Stimulated activated CD8-positive, alpha-beta memory T cell treated with anti-CD3 and anti-CD28 coated beads, Interleukin-4, amount 100 ng/mL, for 24 hours (primary cell): ENCODE data around the gene B4GALT1.

Experiments used
- DNase-seq: peaks from one replicate; pipeline ENCODE4 v3.0.0-alpha.2; 2020; ENCODE audit warnings: low read depth

The B4GALT1 gene

GRCh38 chr9:33167084-33167971, at the start of gene B4GALT1:
Gene B4GALT1, minus strand, starts transcription at chr9:33167336. Its CDS starts 167 bp downstream, at chr9:33167169.
- peak; percentile 97 for DNase-seq

- DNase-seq, result no peak
These were observed 44.7 kb upstream of the B4GALT1 start for GRCh38 chr9:33211695-33212393.

GRCh38 chr9:33210006-33210715, 43.0 kb upstream of the B4GALT1 start:
- DNase-seq, result no peak

- no peak for DNase-seq
These were observed 42.3 kb upstream of the B4GALT1 start for GRCh38 chr9:33209394-33209793.

- DNase-seq, result peak; percentile 3
These were observed 35.5 kb upstream of the B4GALT1 start for GRCh38 chr9:33202552-33203201.

GRCh38 chr9:33202018-33202417, 34.9 kb upstream of the B4GALT1 start:
- DNase-seq, result no peak

GRCh38 chr9:33198165-33198564, 31.0 kb upstream of the B4GALT1 start:
- no peak for DNase-seq

- no peak for DNase-seq
These were observed 30.4 kb upstream of the B4GALT1 start for GRCh38 chr9:33197279-33198152.

- DNase-seq, result no peak
These were observed 29.6 kb upstream of the B4GALT1 start for GRCh38 chr9:33196736-33197135.

- no peak for DNase-seq
These were observed 26.7 kb upstream of the B4GALT1 start for GRCh38 chr9:33193818-33194217.

- DNase-seq, result no peak
These were observed 25.5 kb upstream of the B4GALT1 start for GRCh38 chr9:33192493-33193255.

- DNase-seq, result no peak
These were observed 23.0 kb upstream of the B4GALT1 start for GRCh38 chr9:33190021-33190705.

- DNase-seq, result no peak
These were observed 22.2 kb upstream of the B4GALT1 start for GRCh38 chr9:33189331-33189791.

GRCh38 chr9:33188711-33189110, 21.6 kb upstream of the B4GALT1 start:
- DNase-seq, result no peak

GRCh38 chr9:33187519-33188218, 20.5 kb upstream of the B4GALT1 start:
- DNase-seq, result no peak

- no peak for DNase-seq
These were observed 19.5 kb upstream of the B4GALT1 start for GRCh38 chr9:33186457-33187168.

- DNase-seq, result no peak
These were observed 18.7 kb upstream of the B4GALT1 start for GRCh38 chr9:33185858-33186257.

GRCh38 chr9:33185406-33185805, 18.3 kb upstream of the B4GALT1 start:
- no peak for DNase-seq
